MM.1S (cell line): ENCODE data around the gene DENND5A.
"Not testable (repeated sequence)": the region's sequence is repeated elsewhere in the genome, so short reads cannot be mapped to it uniquely, and the experiment has no call there.

Experiments used
- CTCF ChIP-seq: fragments of 300-600 bp; sonication (generic); IDR thresholded peaks from 2 replicates; pipeline ENCODE4 v1.5.1; 2016; ENCODE audit warnings: antibody characterized with exemption, low read length, mixed read lengths
- EZH2 ChIP-seq: fragments of 300-600 bp; sonication (generic); optimal IDR thresholded peaks from 2 replicates; pipeline ENCODE3; 2017; ENCODE audit warnings: low read depth, mild to moderate bottlenecking, antibody characterized with exemption, low read length, mixed read lengths
- EZH2phosphoT487 ChIP-seq: fragments of 300-600 bp; sonication (generic); IDR thresholded peaks from 2 replicates; pipeline ENCODE4 v1.6.1; 2018; ENCODE audit warnings: antibody characterized with exemption, low read length

GRCh38 chr11:9209604-9210003 is 55.5 kb downstream of the DENND5A start:
- TF ChIP-seq CTCF, EZH2, EZH2phosphoT487: not testable (repeated sequence)
